RWPE2 (cell line): ENCODE measurements around the gene MCF2L.

ENCODE experiments used
- ATAC-seq: fragments of 200-7000 bp; cut with Tn5 transposase; 3 replicates; pipeline ENCODE4 v1.9.1; 2021; ENCODE audit warnings: low read depth
- DNase-seq: peaks from one replicate; pipeline ENCODE4 v3.0.0-alpha.2; 2020; ENCODE audit warnings: low spot score
- H3K27ac ChIP-seq: fragments of 450-650 bp; 2 replicates; pipeline ENCODE4 v1.5.1; 2017; ENCODE audit warnings: mild to moderate bottlenecking; ENCODE audit not compliant: poor library complexity, severe bottlenecking
- H3K27me3 ChIP-seq: fragments of 250-450 bp; sonication (Bioruptor Pico); 2 replicates; pipeline ENCODE4 v1.5.1; 2021; ENCODE audit warnings: mild to moderate bottlenecking, moderate library complexity; ENCODE audit not compliant: insufficient read depth, poor library complexity, severe bottlenecking
- H3K36me3 ChIP-seq: fragments of 250-450 bp; sonication (Bioruptor Pico); 2 replicates; pipeline ENCODE4 v1.5.1; 2020; ENCODE audit warnings: low read depth, mild to moderate bottlenecking, moderate library complexity
- H3K4me1 ChIP-seq: fragments of 250-450 bp; sonication (Bioruptor Pico); 2 replicates; pipeline ENCODE4 v1.5.1; 2021; ENCODE audit warnings: mild to moderate bottlenecking, moderate library complexity; ENCODE audit not compliant: insufficient read depth, poor library complexity, severe bottlenecking
- H3K4me3 ChIP-seq: fragments of 250-450 bp; sonication (Bioruptor Pico); 2 replicates; pipeline ENCODE4 v1.5.1; 2021; ENCODE audit warnings: mild to moderate bottlenecking, moderate library complexity; ENCODE audit not compliant: severe bottlenecking
- H3K9me3 ChIP-seq: fragments of 250-450 bp; sonication (Bioruptor Pico); 2 replicates; pipeline ENCODE4 v1.5.1; 2021; ENCODE audit warnings: mild to moderate bottlenecking, moderate library complexity; ENCODE audit not compliant: severe bottlenecking
- TF ChIP-seq, protein P1 (sequence below): fragments of 450-650 bp; IDR thresholded peaks from one replicate; pipeline ENCODE4 v1.5.1; 2017; ENCODE audit warnings: mild to moderate bottlenecking, moderate library complexity; ENCODE audit not compliant: poor library complexity, severe bottlenecking

MCF2L gene

DNA sequence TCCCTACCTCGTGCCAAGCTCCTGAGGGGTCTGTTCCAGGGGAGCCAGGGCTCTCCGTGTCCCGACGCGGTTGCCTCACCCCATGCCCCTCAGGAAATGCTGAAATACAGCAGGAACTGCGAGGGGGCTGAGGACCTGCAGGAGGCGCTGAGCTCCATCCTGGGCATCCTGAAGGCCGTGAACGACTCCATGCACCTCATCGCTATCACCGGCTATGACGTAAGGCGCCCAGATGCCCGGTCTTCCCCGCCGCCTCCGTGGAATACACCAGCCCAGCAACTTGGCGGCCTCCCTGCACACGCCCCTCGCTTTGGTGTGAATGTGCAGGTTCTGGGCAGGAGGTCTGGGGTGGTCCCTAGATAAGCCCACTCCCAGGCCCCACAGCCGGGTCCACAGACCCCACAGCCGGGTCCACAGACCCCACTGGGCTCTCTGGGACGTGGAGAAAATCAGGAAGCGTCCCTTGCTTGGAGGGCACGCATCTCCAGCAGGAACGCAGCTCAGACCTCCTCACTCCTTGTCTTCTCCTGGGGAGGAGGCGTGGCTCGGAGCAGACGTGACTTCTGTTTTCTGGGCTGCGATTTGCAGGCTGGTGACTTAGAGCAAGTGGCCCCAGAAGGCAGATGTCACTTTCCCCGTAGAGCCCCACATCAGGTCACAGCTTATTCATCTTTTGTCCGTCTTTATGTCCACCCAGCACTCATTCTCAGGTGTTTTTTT, 117.2 kb downstream of the MCF2L start:
- no peaks in the 10 kb centered on the region for H3K4me1 ChIP-seq
- TF ChIP-seq, protein P1, sequence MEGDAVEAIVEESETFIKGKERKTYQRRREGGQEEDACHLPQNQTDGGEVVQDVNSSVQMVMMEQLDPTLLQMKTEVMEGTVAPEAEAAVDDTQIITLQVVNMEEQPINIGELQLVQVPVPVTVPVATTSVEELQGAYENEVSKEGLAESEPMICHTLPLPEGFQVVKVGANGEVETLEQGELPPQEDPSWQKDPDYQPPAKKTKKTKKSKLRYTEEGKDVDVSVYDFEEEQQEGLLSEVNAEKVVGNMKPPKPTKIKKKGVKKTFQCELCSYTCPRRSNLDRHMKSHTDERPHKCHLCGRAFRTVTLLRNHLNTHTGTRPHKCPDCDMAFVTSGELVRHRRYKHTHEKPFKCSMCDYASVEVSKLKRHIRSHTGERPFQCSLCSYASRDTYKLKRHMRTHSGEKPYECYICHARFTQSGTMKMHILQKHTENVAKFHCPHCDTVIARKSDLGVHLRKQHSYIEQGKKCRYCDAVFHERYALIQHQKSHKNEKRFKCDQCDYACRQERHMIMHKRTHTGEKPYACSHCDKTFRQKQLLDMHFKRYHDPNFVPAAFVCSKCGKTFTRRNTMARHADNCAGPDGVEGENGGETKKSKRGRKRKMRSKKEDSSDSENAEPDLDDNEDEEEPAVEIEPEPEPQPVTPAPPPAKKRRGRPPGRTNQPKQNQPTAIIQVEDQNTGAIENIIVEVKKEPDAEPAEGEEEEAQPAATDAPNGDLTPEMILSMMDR: no peak
- no peak overlapping the region for H3K4me3 ChIP-seq
- ATAC-seq (no peak), DNase-seq (peak; percentile 51)
- no peaks in the 10 kb centered on the region for H3K27me3 ChIP-seq
- H3K27ac ChIP-seq: no peak overlapping the region
- H3K36me3 ChIP-seq: no peaks in the 10 kb centered on the region
- no peaks in the 10 kb centered on the region for H3K9me3 ChIP-seq

DNA sequence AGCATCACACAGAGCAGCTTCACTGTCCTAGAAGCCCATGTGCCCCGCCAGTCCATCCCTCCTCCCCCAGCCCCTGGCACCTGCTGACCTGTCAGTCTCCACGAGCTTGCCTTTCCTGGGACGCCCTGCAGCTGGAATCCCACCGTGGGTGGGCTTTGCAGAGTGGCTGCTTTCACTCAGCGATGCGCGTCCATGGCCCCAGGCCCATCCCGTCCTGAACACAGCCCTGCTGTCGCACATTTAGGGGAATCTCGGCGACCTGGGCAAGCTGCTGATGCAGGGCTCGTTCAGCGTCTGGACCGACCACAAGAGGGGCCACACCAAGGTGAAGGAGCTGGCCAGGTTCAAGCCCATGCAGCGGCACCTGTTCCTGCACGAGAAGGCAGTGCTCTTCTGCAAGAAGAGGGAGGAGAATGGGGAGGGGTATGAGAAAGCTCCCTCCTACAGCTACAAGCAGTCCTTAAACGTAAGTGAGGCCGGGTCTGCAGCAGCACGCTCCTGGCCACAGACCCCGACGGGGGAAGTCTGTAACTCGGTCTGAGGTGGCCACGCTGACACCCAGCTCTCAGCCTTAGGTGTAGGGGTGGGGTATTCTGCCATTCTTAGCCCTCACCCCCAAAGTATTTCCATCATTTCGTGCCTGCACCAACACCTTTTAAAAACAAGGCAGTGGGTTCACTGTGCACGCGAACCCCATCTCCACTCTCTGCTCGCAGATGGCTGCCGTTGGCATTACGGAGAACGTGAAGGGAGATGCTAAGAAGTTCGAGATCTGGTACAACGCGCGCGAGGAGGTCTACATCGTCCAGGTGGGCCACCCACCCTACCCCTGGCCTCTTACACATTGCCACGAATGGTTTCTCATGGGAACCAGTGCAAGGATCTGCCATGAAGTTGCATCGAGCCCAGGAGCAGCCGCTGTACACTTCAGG, 118.2 kb downstream of the MCF2L start:
- no peaks in the 10 kb centered on the region for H3K9me3 ChIP-seq
- ATAC-seq (no peak), DNase-seq (peak; percentile 31)
- TF ChIP-seq, protein P1: no peak
- no peak overlapping the region for H3K27ac ChIP-seq
- no peak overlapping the region for H3K4me3 ChIP-seq
- no peaks in the 10 kb centered on the region for H3K36me3 ChIP-seq
- H3K4me1 ChIP-seq: no peaks in the 10 kb centered on the region
- no peaks in the 10 kb centered on the region for H3K27me3 ChIP-seq

DNA sequence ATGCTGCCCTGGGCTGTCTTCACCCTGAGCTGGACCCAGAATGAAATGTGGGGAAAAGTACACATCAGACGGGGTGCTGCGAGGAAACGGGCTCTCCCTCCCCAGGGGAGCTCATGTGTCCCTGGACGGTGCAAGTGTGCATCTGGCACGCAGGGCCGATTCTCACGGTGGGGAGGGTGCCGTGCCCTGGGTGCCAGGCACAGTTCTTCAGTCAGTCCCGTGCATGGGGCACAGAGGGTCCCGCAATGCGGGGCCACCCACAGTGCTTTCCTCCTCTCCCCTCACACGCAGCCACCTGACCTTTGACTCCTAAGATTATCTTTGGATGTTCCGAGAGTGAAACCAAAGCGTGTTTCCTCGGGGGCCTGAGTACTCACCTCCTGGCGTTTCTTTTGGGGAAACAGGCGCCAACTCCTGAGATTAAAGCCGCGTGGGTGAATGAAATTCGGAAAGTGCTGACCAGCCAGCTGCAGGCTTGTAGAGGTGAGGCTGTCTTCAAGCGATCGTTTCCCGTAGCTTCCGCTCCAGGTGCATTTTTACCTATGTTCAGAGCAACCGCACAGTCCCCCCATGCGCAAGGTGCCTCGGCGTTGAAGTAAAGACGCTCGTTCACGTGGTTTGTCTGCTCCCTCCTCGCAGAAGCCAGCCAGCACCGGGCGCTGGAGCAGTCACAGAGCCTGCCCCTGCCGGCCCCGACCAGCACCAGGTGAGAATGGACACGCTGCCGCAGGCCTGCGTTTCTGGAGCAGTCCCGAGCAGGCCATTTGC, 119.1 kb downstream of the MCF2L start:
- no peaks in the 10 kb centered on the region for H3K36me3 ChIP-seq
- TF ChIP-seq, protein P1: no peak
- H3K27ac ChIP-seq: no peak overlapping the region
- no peaks in the 10 kb centered on the region for H3K4me1 ChIP-seq
- H3K9me3 ChIP-seq: no peaks in the 10 kb centered on the region
- peaks cover 2% of the 10 kb centered on the region for H3K27me3 ChIP-seq
- H3K4me3 ChIP-seq: no peak overlapping the region
- peak; percentile 56 for DNase-seq
- ATAC-seq: no peak

DNA sequence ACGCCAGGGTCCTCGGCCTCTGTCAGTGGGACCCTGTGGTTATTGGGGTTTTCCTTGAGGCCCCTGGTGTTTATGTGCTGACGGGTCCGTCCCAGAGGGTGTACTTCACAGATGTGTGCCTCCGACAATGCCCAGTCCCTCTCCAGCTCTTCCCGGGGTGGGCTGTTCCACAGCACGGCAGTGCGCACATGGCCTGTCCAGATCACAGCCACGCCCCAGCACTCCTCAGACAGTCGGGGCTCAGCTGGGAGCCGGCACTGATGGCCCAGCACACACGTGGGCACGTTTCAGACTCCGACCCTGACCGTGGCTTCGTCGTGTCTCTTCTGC, 119.6 kb downstream of the MCF2L start:
- Histone ChIP-seq H3K9me3 (no peaks in the 10 kb centered on the region), H3K36me3 (no peaks in the 10 kb centered on the region), H3K27me3 (peaks cover 3% of the 10 kb centered on the region), H3K27ac (no peak overlapping the region), H3K4me3 (no peak overlapping the region), H3K4me1 (no peaks in the 10 kb centered on the region)
- TF ChIP-seq, protein P1: no peak
- DNase-seq (peak; percentile 35), ATAC-seq (no peak)
